SK-N-SH (cell line): ENCODE results near the gene TP73.

ENCODE experiments used
- EP300 ChIP-seq, 2 experiments: IDR thresholded peaks; 2 replicates each; pipeline versions ENCODE4 v1.4.0 to v1.6.1; 2012; ENCODE audit warnings: borderline replicate concordance in 1 of 2, low read depth in 1 of 2, low read length in 1 of 2
- MEF2A ChIP-seq: IDR thresholded peaks from 2 replicates; pipeline ENCODE4 v1.4.0; 2012; ENCODE audit warnings: low read depth, borderline replicate concordance
- TAF1 ChIP-seq: IDR thresholded peaks from 2 replicates; pipeline ENCODE4 v1.6.1; 2012; ENCODE audit warnings: low read depth, mild to moderate bottlenecking, low read length, moderate library complexity, borderline replicate concordance

- no peak for TF ChIP-seq EP300 (IDR thresholded peaks at IDR 0.05; ENCODE audit: borderline replicate concordance in 1 of 2, low read depth in 1 of 2, low read length in 1 of 2)
- TF ChIP-seq MEF2A: no peak
- TF ChIP-seq TAF1: no peak
Observed at GRCh38 chr1:3692598-3692997, 40.3 kb downstream of the TP73 start.
